DMS114 treated with DMSO at 0.1 percent for 48 hours (cell line): ENCODE results near the gene BOLA1.
"Not testable (repeated sequence)": the region's sequence is repeated elsewhere in the genome, so short reads cannot be mapped to it uniquely, and the experiment has no call there.

Experiments used
- DNase-seq: peaks from one replicate; lab custom pipeline; 2025; ENCODE audit not compliant: unreplicated experiment; lab: John Stamatoyannopoulos, UW

Gene BOLA1

DNA sequence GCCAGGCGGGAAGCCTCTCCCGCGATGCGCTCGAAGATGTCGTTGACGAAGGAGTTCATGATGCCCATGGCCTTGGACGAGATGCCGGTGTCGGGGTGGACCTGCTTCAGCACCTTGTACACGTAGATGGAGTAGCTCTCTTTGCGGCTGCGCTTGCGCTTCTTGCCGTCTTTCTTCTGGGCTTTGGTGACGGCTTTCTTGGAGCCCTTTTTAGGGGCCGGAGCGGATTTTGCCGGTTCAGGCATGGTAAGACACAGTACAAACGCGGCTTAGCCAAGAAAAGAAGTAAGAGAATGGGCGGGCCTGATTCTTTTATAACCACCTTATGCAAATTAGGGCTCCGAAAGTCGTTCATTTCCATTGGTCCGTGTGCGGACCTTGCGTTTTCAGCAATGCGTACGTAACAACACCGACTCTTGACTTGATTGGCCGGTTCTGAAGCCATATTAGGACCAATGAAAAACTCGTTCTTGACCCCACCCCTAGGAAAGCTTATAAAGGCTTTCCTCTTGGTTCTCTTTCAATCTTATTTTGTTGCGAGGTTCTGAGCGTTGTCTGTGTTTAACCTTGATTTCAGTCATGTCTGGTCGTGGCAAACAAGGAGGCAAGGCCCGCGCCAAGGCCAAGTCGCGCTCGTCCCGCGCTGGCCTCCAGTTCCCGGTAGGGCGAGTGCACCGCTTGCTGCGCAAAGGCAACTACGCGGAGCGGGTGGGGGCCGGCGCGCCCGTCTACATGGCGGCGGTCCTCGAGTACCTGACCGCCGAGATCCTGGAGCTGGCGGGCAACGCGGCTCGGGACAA lies 12.8 kb upstream of the BOLA1 start:
- DNase-seq: peak; percentile 100

- not testable (repeated sequence) for DNase-seq
Observed at GRCh38 chr1:149887196-149887455, 12.2 kb upstream of the BOLA1 start.

DNA sequence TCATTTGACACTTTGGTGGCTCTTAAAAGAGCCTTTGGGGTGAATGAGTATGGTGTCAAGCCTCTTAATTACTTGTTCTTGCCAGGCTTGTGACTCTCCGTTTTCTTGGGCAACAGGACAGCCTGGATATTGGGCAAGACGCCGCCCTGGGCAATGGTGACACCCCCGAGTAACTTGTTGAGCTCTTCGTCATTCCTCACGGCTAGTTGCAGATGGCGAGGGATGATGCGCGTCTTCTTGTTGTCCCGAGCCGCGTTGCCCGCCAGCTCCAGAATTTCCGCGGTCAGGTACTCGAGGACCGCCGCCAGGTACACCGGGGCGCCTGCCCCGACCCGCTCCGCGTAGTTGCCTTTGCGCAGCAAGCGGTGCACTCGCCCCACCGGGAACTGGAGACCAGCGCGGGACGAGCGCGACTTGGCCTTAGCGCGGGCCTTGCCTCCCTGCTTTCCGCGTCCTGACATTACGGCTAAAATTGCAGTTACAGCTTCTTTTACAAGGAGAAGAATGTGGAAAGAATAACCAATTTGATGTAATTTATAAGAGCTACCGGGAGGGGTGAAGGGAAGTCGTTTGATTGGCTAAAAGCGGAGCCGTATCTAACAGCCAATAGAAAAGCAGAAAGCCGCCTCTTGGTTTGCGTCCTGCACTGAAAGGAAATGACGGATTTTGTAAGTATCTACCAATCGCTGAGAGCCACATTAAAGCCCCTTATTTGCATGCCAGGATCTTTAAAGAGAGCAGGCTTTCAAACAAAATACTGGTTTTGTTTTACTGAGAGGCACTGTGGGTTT lies 11.7 kb upstream of the BOLA1 start:
- DNase-seq: peak; percentile 100

DNA sequence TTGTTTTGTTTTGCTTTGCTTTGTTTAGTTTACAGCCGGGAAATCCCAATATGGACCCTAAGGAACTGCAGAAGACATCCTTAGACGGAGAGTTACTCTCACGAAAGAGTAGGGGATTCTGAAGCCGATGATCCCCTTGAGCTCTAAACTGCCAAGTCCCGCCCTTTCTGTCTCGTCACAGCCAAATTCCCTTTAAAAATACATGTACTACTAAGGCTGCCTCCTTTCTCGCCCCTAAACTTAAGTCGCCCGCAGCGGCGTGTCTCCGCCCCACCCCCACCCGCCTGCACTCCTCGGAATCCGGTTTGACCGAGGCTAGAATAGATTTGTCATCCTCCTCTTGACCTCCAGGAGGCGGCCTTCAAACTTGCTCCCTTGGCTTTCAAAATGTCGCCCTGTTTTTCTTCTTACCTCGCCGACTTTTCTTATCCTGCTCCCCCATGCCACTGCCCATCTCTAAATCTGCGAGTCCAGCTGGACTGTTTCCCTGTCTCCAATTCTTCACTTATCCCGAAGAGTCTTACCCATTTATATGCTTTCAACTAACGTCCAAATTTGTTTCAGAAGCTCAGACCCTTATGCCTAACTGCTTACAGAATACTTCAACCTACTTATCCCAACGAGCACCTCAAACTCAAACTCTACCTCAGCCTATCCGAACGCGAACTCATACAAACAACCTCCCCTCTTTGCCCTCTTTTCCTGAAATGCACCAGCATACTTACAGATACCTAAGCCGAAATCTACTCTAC lies 10.9 kb upstream of the BOLA1 start:
- no peak for DNase-seq

- no peak for DNase-seq
Observed at GRCh38 chr1:149888999-149889289, 10.4 kb upstream of the BOLA1 start.

GRCh38 chr1:149896575-149896974 lies 2.8 kb upstream of the BOLA1 start:
- DNase-seq: no peak

DNA sequence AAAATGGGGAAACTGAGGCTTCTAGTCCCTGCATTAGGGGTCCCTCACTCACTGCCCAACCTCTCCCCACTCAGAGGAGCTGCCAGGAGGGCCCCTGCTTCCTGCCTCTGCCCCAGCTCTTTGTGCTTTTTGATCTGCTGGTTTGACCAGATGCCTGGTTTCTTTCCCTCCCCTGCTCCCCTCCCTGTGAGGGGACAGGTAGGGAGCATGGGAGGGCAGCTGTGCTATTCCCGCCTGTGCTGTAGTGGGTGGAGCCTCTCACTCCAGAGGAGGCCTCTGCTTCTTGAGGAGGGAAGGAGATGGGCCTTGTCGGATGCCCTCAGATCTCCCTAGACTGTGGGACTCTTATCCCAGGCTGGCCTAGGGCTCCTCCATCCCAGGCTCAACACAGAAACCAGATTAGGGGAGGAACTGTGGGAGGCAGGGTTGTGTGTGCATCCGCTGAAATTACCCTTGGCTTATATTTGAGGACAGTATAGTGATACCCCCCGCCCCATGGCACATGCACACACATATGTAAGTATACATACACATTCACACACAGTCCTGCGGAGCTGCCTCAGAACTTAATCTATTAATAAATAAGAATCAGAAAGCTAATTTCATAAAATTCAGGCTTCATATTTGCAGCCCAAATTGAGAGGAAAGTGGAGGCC lies 4.6 kb downstream of the BOLA1 start:
- DNase-seq: no peak

DNA sequence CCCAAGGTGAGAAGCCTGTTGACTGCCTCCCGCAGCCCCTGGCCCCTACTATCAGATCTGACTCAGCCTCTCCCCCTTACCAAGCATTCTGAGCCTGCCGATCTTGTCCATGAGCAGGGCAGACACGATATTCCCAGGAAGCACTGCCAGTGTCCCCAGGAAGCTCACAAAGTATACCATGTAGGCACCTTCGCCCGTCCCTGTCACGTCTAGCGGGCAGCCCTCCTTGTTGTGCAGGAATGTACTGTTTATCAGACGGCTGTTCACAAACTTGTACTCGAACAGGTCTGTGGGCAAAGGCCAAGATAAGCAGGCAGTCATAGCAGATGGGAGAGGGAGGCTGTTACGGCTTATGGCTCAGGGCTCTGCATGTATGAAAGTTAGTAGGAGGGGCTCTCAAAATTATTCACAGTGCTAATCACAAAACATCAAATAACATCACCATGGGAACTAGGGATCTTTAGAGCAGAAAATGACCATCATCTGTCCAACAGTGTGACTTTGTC lies 7.3 kb downstream of the BOLA1 start:
- DNase-seq: no peak

GRCh38 chr1:149914545-149914944 lies 15.2 kb downstream of the BOLA1 start:
- DNase-seq: no peak

DNA sequence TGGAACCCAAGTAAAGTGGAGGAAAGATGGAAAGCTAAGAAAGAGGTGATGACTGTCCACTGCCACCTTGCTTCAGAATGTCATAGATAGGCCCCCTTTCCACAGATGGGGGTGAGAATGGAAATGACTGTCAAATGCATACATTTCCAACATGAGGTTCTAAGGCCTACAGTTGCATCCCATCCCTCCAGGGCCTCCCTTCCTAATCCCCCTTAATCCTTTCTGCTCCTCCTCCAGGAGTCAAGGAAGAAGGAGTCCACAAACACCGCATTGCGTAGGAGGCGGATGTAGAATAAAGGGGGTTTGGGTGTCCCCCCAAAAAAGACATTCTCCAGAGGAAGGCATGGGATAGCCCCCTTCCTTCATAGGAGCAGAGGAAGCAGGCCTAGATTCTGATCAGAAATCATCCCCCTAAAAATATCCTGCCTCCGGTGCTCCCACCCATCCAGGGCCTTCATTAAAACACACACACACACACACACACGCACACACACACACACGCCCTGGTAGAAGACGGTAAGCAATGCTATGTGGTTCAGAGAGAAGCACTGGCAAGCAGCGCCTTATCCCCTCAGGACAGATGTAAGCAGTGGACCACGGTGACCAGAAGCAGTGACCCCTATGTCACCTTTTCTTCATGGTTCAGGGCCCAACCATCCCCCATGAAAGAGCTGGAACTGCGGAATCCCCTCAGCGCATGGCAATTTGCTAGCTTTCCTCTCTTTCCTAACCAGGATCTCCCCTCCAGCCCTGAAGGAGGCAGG lies 16.2 kb downstream of the BOLA1 start:
- DNase-seq: no peak

GRCh38 chr1:149916193-149916897 lies 17.0 kb downstream of the BOLA1 start:
- no peak for DNase-seq

- no peak for DNase-seq
Observed at GRCh38 chr1:149916898-149917252, 17.5 kb downstream of the BOLA1 start.

GRCh38 chr1:149917571-149918144 lies 18.3 kb downstream of the BOLA1 start, which contains the start of gene SV2A:
Gene SV2A (minus strand): TSS chr1:149917844. CDS start chr1:149913840, 4,004 bp downstream.
- DNase-seq: peak; percentile 54

- no peak for DNase-seq
Observed at GRCh38 chr1:149923626-149924025, 24.3 kb downstream of the BOLA1 start.

- no peak for DNase-seq
Observed at GRCh38 chr1:149925345-149925744, 26.0 kb downstream of the BOLA1 start.

GRCh38 chr1:149925751-149926150 lies 26.4 kb downstream of the BOLA1 start:
- DNase-seq: no peak

- DNase-seq: no peak
Observed at GRCh38 chr1:149926296-149926695, 26.9 kb downstream of the BOLA1 start.

GRCh38 chr1:149927056-149927562 lies 27.7 kb downstream of the BOLA1 start:
- DNase-seq: no peak
